ENCODE data around the gene CDCA4. TPM values are rescaled to one million over a fixed set of nuclear protein-coding genes. Genes with fewer than 3 reads are reported as not detected.

The CDCA4 gene
- total RNA-seq, 1 experiment from 2014 or later: 57.7 TPM

DNA sequence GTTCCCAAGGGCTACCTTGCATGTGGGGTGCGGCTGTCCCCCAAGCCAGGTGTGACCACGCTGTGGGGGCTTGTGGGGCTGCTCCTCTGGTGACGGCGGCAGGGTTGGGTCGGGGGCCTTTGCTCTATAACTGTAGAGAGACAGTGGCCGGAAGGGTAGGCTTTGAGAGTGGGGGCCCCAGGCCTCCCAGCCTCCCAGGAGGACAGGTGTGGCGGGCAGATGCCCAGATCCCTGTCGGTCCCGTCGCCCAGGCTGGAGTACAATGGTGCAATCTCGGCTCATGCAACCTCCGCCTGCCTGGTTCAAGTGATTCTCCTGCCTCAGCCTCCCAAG is 47.1 kb upstream of the CDCA4 start:
- Histone ChIP-seq H3K27me3 (ENCODE audit: insufficient read depth, low read length) (no peaks in the 10 kb centered on the region), H3K4ac (ENCODE audit: low read depth, low read length) (no peak overlapping the region), H3K79me1 (ENCODE audit: insufficient read depth, low read depth, low read length, poor library complexity, severe bottlenecking) (no peaks in the 10 kb centered on the region), H2BK5ac (ENCODE audit: insufficient read length, low read length) (no peak overlapping the region), H2BK20ac (ENCODE audit: low read depth, low read length, poor library complexity, severe bottlenecking) (no peak overlapping the region), H4K20me1 (ENCODE audit: control insufficient read depth, insufficient read depth, insufficient read length) (no peaks in the 10 kb centered on the region), H2BK120ac (ENCODE audit: low read depth, low read length, poor library complexity, severe bottlenecking) (no peak overlapping the region), H3K4me2 (ENCODE audit: insufficient read depth, insufficient read length, low read length) (no peak overlapping the region), H3K27ac (ENCODE audit: insufficient read length, low read depth, low read length) (no peak overlapping the region), H3K56ac (ENCODE audit: insufficient read length, low read depth, low read length) (no peak overlapping the region), H3K18ac (ENCODE audit: insufficient read length, low read depth, low read length) (no peak overlapping the region), H3K23me2 (ENCODE audit: insufficient read length, low read depth, low read length, poor library complexity, severe bottlenecking) (no peaks in the 10 kb centered on the region), H4K5ac (ENCODE audit: insufficient read length, low read depth, low read length) (no peak overlapping the region), H3K9ac (ENCODE audit: extremely low read depth, insufficient read length, low read length) (no peak overlapping the region), H3K4me1 (ENCODE audit: insufficient read depth, low read length) (no peaks in the 10 kb centered on the region), H3K14ac (ENCODE audit: insufficient read depth, low read length) (no peak overlapping the region), H4K8ac (replicated peaks; ENCODE audit: insufficient read length, low read depth, low read length) (no peak overlapping the region), H3K79me2 (ENCODE audit: insufficient read depth, low read length) (no peaks in the 10 kb centered on the region), H4K91ac (ENCODE audit: insufficient read length, low read depth, low read length) (no peak overlapping the region), H2BK15ac (ENCODE audit: low read depth, low read length) (no peak overlapping the region), H2BK12ac (ENCODE audit: insufficient read length, low read depth, low read length) (no peak overlapping the region), H3K23ac (ENCODE audit: insufficient read length, low read depth, low read length) (no peak overlapping the region), H2AK5ac (ENCODE audit: insufficient read length, low read length) (no peak overlapping the region), H3T11ph (ENCODE audit: low read length) (no peak overlapping the region), H3K9me3 (ENCODE audit: control insufficient read depth, low read depth, low read length) (no peaks in the 10 kb centered on the region), H2AFZ (ENCODE audit: low read length) (no peak overlapping the region)
- WGBS (ENCODE audit: extremely low coverage, insufficient read length, low lambda C conversion rate): no CpG with 5 or more reads among the region's 12 CpGs
- DNase-seq: no peak
- Mint-ChIP-seq H3K9me3 (no peaks in the 10 kb centered on the region), H3K4me1 (peaks cover 4 to 8% of the 10 kb centered on the region in 2 experiments; a peak in 2 of 4 replicates), H3K36me3 (ENCODE audit: insufficient read depth in 1 of 3, low read depth in 3 of 3) (no peaks in the 10 kb centered on the region), H3K27ac (no peak overlapping the region), H3K4me3 (no peak overlapping the region), H3K27me3 (ENCODE audit: low read depth) (peaks cover 18% of the 10 kb centered on the region)
- TF ChIP-seq, protein P1, sequence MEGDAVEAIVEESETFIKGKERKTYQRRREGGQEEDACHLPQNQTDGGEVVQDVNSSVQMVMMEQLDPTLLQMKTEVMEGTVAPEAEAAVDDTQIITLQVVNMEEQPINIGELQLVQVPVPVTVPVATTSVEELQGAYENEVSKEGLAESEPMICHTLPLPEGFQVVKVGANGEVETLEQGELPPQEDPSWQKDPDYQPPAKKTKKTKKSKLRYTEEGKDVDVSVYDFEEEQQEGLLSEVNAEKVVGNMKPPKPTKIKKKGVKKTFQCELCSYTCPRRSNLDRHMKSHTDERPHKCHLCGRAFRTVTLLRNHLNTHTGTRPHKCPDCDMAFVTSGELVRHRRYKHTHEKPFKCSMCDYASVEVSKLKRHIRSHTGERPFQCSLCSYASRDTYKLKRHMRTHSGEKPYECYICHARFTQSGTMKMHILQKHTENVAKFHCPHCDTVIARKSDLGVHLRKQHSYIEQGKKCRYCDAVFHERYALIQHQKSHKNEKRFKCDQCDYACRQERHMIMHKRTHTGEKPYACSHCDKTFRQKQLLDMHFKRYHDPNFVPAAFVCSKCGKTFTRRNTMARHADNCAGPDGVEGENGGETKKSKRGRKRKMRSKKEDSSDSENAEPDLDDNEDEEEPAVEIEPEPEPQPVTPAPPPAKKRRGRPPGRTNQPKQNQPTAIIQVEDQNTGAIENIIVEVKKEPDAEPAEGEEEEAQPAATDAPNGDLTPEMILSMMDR (conservative IDR thresholded peaks at IDR 0.05): no peak
